GM21526 (cell line): ENCODE measurements around the gene RPS2.

Source experiments
- ATAC-seq: cut with Tn5 transposase; IDR thresholded peaks from one replicate; pipeline ENCODE4 v1.9.1; 2021; ENCODE audit warnings: moderate library complexity; ENCODE audit not compliant: unreplicated experiment, low FRiP score

Gene RPS2

GRCh38 chr16:1999866-2000514 is 35.4 kb upstream of the RPS2 start:
- ATAC-seq = no peak

- ATAC-seq = no peak
Observed at GRCh38 chr16:1998852-1999801, 34.5 kb upstream of the RPS2 start.

- ATAC-seq = no peak
Observed at GRCh38 chr16:1998360-1998835, 33.8 kb upstream of the RPS2 start.

GRCh38 chr16:1997494-1998359 is 33.1 kb upstream of the RPS2 start:
- ATAC-seq = no peak

DNA sequence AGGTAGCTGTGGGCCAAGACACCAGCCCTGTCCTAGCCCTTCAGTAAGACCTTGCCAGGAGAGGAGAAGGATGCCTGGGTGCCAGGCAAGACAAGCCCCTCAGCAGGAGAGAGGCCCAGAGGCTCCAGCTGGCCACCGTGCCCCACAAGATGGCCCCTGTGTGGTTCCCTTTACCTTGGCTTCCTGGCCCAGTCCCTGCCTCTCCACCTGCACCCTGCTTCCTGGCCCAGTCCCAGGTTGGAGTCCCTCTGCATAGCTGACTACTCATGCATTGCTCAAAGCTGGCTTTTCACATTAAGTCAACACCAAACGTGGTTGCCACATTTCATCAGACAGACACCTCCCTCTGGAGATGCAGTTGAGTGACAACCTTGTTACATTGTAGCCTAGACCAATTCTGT is 29.1 kb upstream of the RPS2 start:
- no peak for ATAC-seq

DNA sequence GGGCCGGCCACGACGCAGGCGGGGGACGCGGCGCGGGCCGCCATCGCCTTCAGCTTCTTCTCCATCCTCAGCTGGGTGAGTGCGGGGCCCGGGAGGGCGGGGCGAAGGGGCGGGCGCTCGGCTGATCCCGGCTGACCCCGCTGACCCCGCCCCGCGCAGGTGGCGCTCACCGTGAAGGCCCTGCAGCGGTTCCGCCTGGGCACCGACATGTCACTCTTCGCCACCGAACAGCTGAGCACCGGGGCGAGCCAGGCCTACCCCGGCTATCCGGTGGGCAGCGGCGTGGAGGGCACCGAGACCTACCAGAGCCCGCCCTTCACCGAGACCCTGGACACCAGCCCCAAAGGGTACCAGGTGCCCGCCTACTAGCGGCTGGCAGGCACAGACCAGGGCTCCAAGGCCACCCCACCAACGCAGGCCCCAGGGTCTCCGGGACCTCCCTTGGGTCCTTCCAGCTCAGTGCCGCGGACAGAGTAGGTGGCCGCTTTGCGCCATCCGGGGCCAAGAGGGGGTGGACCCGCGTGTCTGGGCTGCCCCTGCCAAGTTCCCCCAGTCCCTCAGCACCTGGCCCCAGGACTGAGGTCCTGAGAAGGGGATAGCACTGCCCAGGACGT is 28.2 kb upstream of the RPS2 start:
- no peak for ATAC-seq

DNA sequence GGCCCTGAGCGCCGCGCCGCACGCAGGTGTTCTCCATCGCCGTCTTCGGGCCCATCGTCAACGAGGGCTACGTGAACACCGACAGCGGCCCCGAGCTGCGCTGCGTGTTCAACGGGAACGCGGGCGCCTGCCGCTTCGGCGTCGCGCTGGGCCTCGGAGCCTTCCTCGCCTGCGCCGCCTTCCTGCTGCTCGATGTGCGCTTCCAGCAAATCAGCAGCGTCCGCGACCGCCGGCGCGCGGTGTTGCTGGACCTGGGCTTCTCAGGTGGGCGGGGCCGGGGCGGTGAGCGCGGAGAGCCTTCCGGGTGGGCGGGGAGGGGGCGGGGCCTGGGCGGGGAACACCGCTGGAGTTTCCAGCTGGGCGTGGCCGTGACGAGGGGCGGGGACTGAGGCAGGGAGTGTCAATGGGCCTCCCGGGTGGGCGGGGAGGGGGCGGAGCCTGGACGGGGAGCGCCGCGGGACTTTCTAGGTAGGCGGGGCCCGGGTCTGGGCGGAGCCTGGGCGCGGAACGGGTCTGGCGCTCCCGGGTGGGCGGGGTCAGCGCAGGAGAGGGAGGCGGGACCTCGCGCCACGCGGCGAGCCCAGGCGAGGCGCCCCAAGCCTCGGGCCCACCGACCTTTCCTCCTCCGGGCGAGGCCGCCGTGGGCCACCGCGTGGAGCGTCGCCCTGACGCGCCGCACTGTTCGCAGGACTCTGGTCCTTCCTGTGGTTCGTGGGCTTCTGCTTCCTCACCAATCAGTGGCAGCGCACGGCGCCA is 27.5 kb upstream of the RPS2 start:
- ATAC-seq = peak; percentile 39

GRCh38 chr16:1991588-1991947 is 26.9 kb upstream of the RPS2 start:
- no peak for ATAC-seq

GRCh38 chr16:1991135-1991551 is 26.5 kb upstream of the RPS2 start:
- ATAC-seq = no peak

- ATAC-seq = no peak
Observed at GRCh38 chr16:1990351-1991134, 25.9 kb upstream of the RPS2 start.

GRCh38 chr16:1990101-1990350 is 25.4 kb upstream of the RPS2 start:
- ATAC-seq = no peak

GRCh38 chr16:1989209-1990100 is 24.8 kb upstream of the RPS2 start, which contains the start of gene SYNGR3:
SYNGR3 (plus strand) TSS chr16:1989970; CDS start chr16:1990103, 133 bp downstream.
- no peak for ATAC-seq

GRCh38 chr16:1987198-1987597 is 22.6 kb upstream of the RPS2 start:
- no peak for ATAC-seq

DNA sequence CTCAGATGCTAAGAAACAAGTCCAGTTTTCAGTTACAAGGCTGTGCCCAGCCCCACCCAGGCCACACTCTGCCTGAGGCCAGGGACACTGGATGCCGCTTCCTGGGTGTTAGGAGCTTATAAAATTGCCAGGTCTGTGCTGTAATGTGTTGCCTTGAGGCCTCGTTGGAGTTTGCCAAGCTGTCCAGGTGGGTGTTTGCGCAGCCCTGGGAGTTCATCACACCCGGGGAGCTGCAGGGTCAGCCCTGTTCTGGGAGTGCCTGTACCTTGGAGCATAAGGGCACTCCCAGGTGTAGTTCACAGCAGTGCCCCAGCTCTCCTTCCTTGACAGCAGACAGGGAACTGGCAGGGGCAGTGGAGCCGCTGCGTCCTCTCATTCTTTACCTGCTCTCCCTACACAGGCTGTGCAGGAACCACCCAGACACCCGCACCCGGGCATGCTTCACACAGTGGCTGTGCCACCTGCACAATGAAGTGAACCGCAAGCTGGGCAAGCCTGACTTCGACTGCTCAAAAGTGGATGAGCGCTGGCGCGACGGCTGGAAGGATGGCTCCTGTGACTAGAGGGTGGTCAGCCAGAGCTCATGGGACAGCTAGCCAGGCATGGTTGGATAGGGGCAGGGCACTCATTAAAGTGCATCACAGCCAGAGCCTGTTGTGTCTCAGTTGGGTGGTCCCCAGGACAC is 21.0 kb upstream of the RPS2 start:
- ATAC-seq = no peak

DNA sequence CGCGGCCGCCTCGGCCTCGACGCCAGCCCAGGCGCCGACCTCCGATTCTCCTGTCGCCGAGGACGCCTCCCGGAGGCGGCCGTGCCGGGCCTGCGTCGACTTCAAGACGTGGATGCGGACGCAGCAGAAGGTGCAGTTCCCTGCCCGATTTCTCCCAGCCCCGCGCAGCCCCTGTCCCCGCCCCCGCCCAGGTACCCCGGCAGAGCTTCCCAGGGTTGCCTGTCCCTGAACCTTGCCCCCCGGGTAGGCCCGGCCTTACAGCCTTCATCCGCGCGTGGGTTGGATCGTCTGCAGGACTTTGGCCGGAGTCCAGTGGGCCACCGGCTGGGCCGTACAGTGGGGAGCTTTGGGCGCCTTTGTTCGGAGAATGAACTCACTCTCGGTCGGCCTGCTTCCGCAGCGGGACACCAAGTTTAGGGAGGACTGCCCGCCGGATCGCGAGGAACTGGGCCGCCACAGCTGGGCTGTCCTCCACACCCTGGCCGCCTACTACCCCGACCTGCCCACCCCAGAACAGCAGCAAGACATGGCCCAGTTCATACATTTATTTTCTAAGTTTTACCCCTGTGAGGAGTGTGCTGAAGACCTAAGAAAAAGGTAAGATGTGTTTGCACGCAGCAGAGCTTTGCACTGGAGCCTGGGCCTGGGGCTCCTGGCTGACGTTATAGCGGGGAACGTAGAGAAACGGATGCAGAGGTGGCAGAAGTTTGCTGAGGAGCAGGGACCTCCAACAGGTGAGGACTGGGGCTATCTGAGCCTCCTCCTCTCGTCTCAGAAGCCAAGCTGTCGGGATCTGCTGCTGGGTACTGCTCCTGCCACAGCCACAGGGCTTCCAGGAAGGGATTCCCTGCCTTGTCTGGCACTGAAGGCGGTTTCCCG is 20.0 kb upstream of the RPS2 start:
- ATAC-seq = no peak

DNA sequence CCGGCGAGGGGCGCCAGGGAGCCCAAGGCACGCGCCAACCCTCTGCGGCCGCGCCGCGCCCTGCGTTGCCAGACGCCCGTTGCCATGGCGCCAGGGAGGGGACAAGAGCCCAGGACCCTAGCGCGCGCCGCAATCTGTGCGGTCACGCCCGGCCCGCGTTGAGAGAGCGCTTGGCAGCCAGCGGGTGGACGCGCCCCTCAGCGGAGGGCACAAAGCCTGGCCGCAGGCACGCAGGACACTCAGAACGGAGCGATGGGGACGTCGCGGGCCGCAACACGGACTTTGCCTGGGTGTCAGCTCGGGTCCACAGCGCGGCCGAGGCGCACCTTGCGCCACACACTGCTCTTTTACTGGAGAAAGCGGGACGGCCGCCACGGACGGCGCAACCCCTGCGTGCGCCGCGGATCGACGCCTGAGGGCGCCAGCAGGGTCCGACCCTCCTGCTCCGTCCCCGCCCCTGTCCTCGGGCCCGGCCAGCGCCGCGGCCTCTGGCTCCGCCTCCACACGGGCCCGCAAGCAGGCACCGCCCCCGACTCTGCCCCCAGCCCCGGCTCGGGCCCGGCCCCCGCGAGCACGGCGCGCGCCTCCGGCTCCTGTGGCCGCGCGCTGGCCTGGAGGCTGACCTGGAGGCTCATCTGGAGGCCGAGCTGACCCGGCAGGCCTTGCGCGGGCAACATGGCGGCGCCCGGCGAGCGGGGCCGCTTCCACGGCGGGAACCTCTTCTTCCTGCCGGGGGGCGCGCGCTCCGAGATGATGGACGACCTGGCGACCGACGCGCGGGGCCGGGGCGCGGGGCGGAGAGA is 19.1 kb upstream of the RPS2 start, which contains the start of gene GFER:
Gene GFER, plus strand, starts transcription at position 650 of the 803 bp plus-strand sequence. Its CDS starts 26 bp downstream, at position 676.
- peak; percentile 54 for ATAC-seq
